ENCODE measurements around the gene ZMYM5.
"Not testable (repeated sequence)": the region's sequence is repeated elsewhere in the genome, so short reads cannot be mapped to it uniquely, and the experiment has no call there.

ZMYM5 gene

GRCh38 chr13:19822673-19823072 lies 40.8 kb downstream of the ZMYM5 start:
- no peak for DNase-seq (ENCODE audit: low read depth, low spot score)

DNA sequence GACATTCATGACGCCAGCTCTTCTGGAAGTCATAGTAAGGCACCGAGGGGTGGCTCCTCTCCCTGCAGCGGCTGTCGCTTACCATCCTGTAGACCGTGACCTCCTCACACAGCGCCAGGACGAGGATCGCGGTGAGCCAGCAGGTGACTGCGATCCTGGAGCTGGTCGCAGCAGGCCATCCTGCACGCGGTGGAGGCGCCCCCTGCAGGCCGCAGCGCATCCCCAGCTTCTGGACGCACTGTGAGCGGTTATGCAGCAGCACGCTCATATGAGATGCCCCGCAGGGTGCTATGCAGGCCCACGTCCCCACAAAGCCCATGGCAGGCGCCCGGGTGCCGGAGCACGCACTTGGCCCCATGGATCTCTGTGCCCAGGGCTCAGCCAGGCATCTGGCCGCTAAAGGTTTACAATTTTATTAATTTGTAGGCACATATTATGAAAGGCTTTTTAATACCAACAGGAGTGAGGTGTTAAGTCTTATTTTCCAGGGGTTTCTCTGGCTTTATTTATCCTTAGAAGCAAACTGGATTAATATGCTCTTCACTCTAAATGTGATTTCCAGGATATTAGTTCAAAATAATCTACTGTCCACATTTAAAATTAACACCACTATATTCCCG lies 45.1 kb downstream of the ZMYM5 start:
- no peak for DNase-seq (ENCODE audit: low read depth, low spot score)

GRCh38 chr13:19817510-19818158 lies 45.8 kb downstream of the ZMYM5 start:
- no peak for DNase-seq (ENCODE audit: low read depth, low spot score)

DNA sequence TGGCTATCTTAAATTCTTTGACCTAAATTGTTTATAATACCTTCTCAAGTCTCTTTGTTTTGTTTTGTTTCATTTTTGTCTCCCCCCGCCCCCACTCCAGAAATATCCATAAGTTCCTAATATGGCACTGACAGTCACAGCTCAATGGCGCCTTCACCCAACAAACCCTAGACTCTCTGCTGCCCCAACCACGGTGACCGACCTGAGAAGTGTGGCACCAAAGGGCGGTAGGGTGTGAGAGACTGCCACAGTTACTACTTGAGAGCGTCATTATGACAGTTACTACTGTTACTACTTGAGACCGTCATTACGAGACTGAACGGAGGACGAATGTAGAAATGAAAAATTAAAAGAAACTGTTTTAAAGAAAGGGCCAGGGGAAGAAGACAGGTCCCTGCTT lies 46.3 kb downstream of the ZMYM5 start:
- DNase-seq (ENCODE audit: low read depth, low spot score): no peak

- DNase-seq (ENCODE audit: low read depth, low spot score): not testable (repeated sequence)
Measured at GRCh38 chr13:19815842-19816241, 47.6 kb downstream of the ZMYM5 start.

DNA sequence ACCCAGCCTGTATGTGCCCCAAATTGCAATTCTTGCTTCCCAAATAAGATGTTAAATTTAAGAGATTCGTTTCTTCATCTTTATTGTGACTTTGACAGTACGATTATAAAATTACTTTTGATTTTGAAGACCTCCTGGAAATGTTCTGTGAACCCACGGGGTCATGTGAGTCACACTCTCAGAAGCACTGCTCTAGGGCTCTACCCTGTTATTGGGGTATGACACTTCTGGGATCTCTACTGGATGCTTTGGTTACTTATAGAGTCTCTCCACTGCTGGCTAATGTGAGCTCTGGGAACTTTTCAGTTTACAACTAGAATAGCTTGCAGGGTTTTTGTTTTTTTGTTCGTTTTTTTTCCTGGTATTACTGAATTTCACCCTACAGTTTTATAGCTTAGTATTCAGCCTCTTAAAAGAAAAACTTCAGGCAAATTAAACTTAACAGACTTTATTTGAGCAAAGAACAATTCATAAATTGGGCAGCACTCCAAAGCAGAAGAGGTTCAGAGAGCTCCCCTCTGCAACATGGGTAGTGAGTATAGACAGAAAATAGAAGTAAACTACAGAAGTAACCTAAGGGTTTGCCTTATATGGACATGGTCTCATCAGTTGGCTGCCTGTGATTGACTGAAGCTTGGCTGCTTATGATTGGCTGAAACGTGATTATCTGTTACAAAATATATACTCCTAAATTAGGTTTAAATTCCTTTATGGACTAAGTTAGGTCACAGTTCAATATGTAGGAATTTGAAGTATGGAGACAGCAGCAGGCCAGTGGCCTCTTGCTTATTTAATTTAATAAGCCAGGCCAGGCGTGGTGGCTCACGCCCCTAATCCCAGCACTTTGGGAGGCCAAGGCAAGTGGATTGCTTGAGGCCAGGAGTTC lies 52.2 kb downstream of the ZMYM5 start:
- DNase-seq (ENCODE audit: low read depth, low spot score): no peak

- DNase-seq (ENCODE audit: low read depth, low spot score): no peak
Measured at GRCh38 chr13:19810151-19810550, 53.3 kb downstream of the ZMYM5 start.

- DNase-seq (ENCODE audit: low read depth, low spot score): no peak
Measured at GRCh38 chr13:19805765-19806164, 57.7 kb downstream of the ZMYM5 start.

DNA sequence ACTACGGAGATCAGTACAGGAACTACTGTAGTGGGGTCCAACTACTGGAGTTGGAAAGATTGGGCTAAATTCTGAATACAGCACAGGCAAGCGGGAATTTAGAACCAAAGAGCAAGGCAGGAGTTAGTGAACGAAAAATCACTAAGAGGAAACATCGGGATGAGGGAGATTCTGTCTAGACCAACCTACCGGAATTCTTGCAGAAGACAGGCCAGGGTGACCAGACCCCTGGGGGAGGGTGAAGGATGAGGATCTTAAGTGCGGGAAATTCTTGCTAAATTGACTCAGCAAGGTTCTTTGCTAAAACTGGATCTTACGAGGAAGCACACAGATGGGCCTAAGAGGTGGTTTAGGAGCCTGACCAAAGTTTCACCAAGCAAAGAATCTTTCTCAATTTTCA lies 67.5 kb downstream of the ZMYM5 start:
- no peak for DNase-seq (ENCODE audit: low read depth, low spot score)

GRCh38 chr13:19794631-19795030 lies 68.8 kb downstream of the ZMYM5 start:
- DNase-seq (ENCODE audit: low read depth, low spot score): no peak

- no peak for DNase-seq (ENCODE audit: low read depth, low spot score)
Measured at GRCh38 chr13:19791953-19792537, 71.4 kb downstream of the ZMYM5 start.

DNA sequence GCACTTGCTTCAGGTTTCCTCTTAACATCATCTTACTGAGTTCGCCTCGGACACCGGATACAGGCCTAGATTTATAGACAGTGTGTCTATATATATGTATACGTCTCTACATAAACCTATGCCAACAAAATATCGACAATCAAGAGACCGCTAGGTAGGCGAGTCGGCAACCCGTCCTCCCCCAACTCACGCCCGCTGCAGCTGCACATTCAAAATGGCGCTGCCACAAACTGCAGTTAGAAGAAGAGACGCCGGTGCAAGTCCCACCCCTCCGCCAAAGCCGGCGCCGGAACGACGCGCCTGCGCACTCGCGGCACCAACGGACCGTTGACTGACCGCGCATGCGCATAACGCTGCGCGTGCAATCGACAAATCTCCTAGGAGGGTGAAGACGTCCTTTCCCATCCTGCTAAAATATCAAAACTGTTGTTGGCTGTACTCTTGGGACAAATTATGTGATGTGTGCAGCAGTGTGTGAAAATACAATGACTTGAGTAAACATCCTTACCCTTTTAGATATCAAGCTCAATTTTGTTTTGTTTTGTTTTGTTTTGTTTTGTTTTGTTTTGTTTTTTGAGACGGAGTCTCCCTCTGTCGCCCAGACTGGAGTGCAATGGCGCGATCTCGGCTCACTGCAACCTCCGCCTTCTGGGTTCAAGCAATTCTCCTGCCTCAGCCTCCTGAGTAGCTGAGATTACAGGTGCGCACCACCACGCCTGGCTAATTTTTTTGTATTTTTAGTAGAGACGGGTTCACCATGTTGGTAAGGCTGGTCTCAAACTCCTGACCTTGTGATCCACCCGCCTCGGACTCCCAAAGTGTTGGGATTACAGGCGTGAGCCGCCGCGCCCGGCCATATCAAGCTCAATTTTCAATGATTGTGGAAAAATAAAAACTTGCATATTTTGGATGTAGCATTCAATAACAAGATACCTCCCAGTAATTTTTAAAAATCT lies 80.4 kb downstream of the ZMYM5 start, which contains the start of gene PSPC1:
Gene PSPC1 (minus strand): TSS at position 219 of the 956 bp plus-strand sequence. CDS start 188 bp downstream, at position 31.
- DNase-seq (ENCODE audit: low read depth, low spot score): peak; percentile 94

- peak; percentile 26 for DNase-seq (ENCODE audit: low read depth, low spot score)
Measured at GRCh38 chr13:19782049-19782726, 81.3 kb downstream of the ZMYM5 start.

- no peak for DNase-seq (ENCODE audit: low read depth, low spot score)
Measured at GRCh38 chr13:19781526-19781925, 81.9 kb downstream of the ZMYM5 start.

- DNase-seq (ENCODE audit: low read depth, low spot score): not testable (repeated sequence)
Measured at GRCh38 chr13:19780753-19781418, 82.6 kb downstream of the ZMYM5 start.

All from brain pericyte (primary cell).